ENCODE measurements around the gene OPTC.
A peak's percentile ranks its signal among the peaks of the same experiment; 100 is the strongest.

OPTC gene

DNA sequence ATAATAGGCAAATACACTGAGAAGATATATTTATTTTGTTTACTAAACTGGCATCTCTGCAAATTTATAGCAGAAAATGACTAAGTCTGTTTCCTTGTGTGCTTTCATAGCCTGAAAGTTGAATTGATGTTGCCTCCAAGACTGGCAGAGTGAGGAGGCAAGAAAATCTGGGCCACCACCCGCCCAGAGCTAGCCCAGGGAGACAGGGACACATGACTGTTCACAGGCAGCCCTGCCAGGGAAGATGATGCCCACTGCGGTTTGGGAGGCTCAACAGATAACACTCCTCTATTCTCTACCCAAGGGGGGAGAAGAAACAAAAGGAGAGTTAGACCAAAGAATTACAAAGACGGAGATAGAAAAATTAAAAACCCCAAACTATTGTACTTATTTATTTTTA, 37.1 kb downstream of the OPTC start:
- no peak for TF ChIP-seq CTCF (IDR thresholded peaks at IDR 0.05; ENCODE audit: low read length, missing control alignments)
- DNase-seq (ENCODE audit: low read depth), result no peak
- H3K4me3 ChIP-seq (replicated peaks; ENCODE audit: low read depth, low read length), result no peak overlapping the region

- no peak for TF ChIP-seq CTCF (IDR thresholded peaks at IDR 0.05; ENCODE audit: low read length, missing control alignments)
- no peak for DNase-seq (ENCODE audit: low read depth)
- no peak overlapping the region for H3K4me3 ChIP-seq (replicated peaks; ENCODE audit: low read depth, low read length)
These were observed 40.1 kb downstream of the OPTC start for GRCh38 chr1:203534012-203534411.

DNA sequence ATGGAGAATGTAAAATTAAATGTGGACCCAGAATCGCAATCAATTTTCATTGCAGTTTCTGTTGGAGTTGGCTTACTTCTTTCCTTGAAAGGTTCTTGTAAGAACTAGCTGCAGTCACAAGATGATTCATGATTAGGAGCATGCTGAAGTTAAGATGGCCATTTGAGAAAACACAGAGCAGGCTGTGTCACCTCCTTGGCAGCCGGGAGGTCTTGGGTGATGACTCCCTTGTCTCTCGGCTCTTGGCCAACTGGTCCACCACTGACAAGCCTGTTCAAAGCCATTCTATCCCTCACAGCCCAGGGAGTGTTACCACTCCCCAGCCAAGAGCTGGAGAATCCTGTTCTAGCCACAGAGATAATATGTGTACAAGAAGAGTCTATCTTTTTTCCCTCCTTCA, 40.6 kb downstream of the OPTC start:
- no peak for TF ChIP-seq CTCF (IDR thresholded peaks at IDR 0.05; ENCODE audit: low read length, missing control alignments)
- peak; percentile 95 for DNase-seq (ENCODE audit: low read depth)
- H3K4me3 ChIP-seq (replicated peaks; ENCODE audit: low read depth, low read length), result no peak overlapping the region

GRCh38 chr1:203536575-203536974, 42.6 kb downstream of the OPTC start:
- TF ChIP-seq CTCF (IDR thresholded peaks at IDR 0.05; ENCODE audit: low read length, missing control alignments), result no peak
- H3K4me3 ChIP-seq (replicated peaks; ENCODE audit: low read depth, low read length), result no peak overlapping the region
- DNase-seq (ENCODE audit: low read depth), result peak; percentile 58

DNA sequence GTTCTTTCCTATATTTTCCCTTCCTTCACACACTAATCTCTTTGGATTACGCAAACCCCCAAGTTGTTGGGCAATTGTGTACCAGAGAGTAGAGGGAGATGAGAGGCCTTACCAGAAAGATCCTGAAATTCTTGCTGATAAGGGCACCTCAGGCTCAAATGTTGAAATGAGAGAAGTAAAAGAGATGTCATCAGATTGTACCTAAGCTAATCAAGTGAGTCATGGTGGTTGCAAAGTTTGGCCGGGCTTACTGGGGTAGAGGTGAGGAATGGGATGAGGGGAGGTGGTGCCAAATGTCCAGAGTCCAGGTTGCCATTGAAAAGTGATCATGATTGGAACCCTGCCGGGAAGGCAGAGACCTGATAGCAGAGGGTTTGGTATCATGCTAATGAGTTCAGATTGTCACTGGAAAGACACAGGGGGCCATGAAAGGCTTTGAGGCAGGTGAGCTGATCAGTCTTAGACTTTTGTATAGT, 43.1 kb downstream of the OPTC start:
- DNase-seq (ENCODE audit: low read depth), result peak; percentile 91
- no peak for TF ChIP-seq CTCF (IDR thresholded peaks at IDR 0.05; ENCODE audit: low read length, missing control alignments)
- no peak overlapping the region for H3K4me3 ChIP-seq (replicated peaks; ENCODE audit: low read depth, low read length)

DNA sequence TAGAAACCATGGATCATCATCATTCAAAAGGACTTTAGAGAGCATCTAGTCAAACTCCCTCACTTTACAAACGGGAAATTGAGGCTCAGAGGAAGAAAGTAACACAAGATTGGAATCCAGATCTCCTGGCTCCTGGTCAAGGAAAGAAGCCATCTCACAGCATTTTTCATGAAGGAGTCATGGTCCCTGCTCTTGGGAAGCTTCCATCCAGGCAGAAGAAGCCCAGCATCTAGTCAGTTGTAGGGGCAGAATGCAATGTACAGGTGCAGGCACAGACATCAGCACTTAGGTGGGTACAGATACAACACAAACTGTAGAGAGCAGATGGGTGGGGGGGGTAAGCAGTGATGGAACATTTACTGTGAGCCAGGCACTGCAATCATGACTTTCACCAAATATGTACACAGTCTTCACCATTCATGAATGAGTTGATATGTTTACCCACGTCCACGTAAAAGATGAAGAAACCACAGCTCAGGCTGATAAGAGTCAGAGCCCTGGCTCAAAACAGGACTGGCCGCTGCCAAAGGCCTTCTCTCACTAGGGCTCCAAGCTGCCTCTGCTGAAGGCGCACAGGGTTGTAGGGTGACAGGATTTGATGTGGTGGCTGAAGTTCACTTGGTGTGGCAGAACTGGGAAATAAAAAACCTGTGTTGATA, 44.0 kb downstream of the OPTC start:
- no peak for TF ChIP-seq CTCF (IDR thresholded peaks at IDR 0.05; ENCODE audit: low read length, missing control alignments)
- peak; percentile 81 for DNase-seq (ENCODE audit: low read depth)
- H3K4me3 ChIP-seq (replicated peaks; ENCODE audit: low read depth, low read length), result no peak overlapping the region

GRCh38 chr1:203538726-203539125, 44.8 kb downstream of the OPTC start:
- no peak overlapping the region for H3K4me3 ChIP-seq (replicated peaks; ENCODE audit: low read depth, low read length)
- DNase-seq (ENCODE audit: low read depth), result no peak
- no peak for TF ChIP-seq CTCF (IDR thresholded peaks at IDR 0.05; ENCODE audit: low read length, missing control alignments)

All from fibroblast of pulmonary artery (primary cell).